IMR-90 (cell line): ENCODE measurements around the gene TGM1. TPM values are rescaled to one million over a fixed set of nuclear protein-coding genes. Genes with fewer than 3 reads are reported as not detected.

ENCODE experiments used
- ATAC-seq: fragments of 200-7000 bp; cut with Tn5 transposase; 2 replicates; pipeline ENCODE4 v1.9.1; 2020; ENCODE audit warnings: low read depth, mild to moderate bottlenecking, moderate library complexity
- BruUV-seq: library from RNA; stranded (reverse); fragments of 400-500 nt; replicated peaks from 2 replicates; lab custom pipeline; 2021; lab: Mats Ljungman, UMichigan
- CTCF ChIA-PET: fragments of 300-600 bp; formaldehyde crosslinking; extraction: SDS; loops from one replicate; lab custom pipeline; 2021; ENCODE audit warnings: antibody characterized with exemption; lab: Yijun Ruan, JAX
- POLR2A ChIA-PET: fragments of 300-600 bp; sonication (Branson Sonifier 250); formaldehyde crosslinking; loops from one replicate; lab custom pipeline; 2022; ENCODE audit warnings: antibody characterized with exemption; ENCODE audit not compliant: unreplicated experiment; lab: Charles Lee
- DNase-seq: peaks from one replicate; pipeline ENCODE4 v3.0.0; 2013
- H2AFZ ChIP-seq: replicated peaks from 2 replicates; pipeline ENCODE3; 2013; ENCODE audit warnings: low read length, mild to moderate bottlenecking; ENCODE audit not compliant: poor library complexity
- H2AK5ac ChIP-seq: 2 replicates; pipeline ENCODE4 v1.6.1; 2013; ENCODE audit warnings: low read depth, low read length, inconsistent platforms
- H2AK9ac ChIP-seq: replicated peaks from 2 replicates; pipeline ENCODE3; 2013; ENCODE audit warnings: mild to moderate bottlenecking, low read depth, low read length, moderate library complexity; ENCODE audit not compliant: poor library complexity
- H2BK120ac ChIP-seq: 2 replicates; pipeline ENCODE4 v1.6.1; 2013; ENCODE audit warnings: low read depth, low read length, inconsistent platforms
- H2BK15ac ChIP-seq: 3 replicates; pipeline ENCODE4 v1.6.1; 2013; ENCODE audit warnings: low read depth, low read length, inconsistent platforms
- H2BK20ac ChIP-seq: 2 replicates; pipeline ENCODE4 v1.6.1; 2013; ENCODE audit warnings: low read depth, mild to moderate bottlenecking, inconsistent platforms, low read length, moderate library complexity
- H2BK5ac ChIP-seq: 2 replicates; pipeline ENCODE4 v1.6.1; 2013; ENCODE audit warnings: mild to moderate bottlenecking, low read depth, low read length, inconsistent platforms; ENCODE audit not compliant: poor library complexity, severe bottlenecking
- H3K14ac ChIP-seq: replicated peaks from 2 replicates; pipeline ENCODE4 v1.6.1; 2013; ENCODE audit warnings: low read depth, low read length, inconsistent platforms
- H3K18ac ChIP-seq: 2 replicates; pipeline ENCODE4 v1.6.1; 2013; ENCODE audit warnings: low read depth, low read length, control low read depth
- H3K23ac ChIP-seq: 2 replicates; pipeline ENCODE4 v1.6.1; 2013; ENCODE audit warnings: low read depth, low read length, inconsistent platforms
- H3K27ac ChIP-seq: 2 replicates; pipeline ENCODE4 v1.5.1; 2013; ENCODE audit warnings: mild to moderate bottlenecking, control low read depth, low read length; ENCODE audit not compliant: insufficient read depth
- H3K27me3 ChIP-seq: 2 replicates; pipeline ENCODE4 v1.6.1; 2013; ENCODE audit warnings: low read length; ENCODE audit not compliant: control insufficient read depth, insufficient read depth
- H3K36me3 ChIP-seq: 2 replicates; pipeline ENCODE4 v1.6.1; 2013; ENCODE audit warnings: low read length, mixed read lengths; ENCODE audit not compliant: control insufficient read depth, insufficient read depth
- H3K4ac ChIP-seq: 2 replicates; pipeline ENCODE4 v1.6.1; 2013; ENCODE audit warnings: low read depth, low read length, inconsistent platforms
- H3K4me1 ChIP-seq: 2 replicates; pipeline ENCODE4 v1.6.1; 2013; ENCODE audit warnings: low read length, mixed read lengths; ENCODE audit not compliant: control insufficient read depth, insufficient read depth
- H3K4me2 ChIP-seq: 2 replicates; pipeline ENCODE4 v1.6.1; 2013; ENCODE audit warnings: low read depth, mild to moderate bottlenecking, control low read depth, low read length, moderate library complexity
- H3K4me3 ChIP-seq: 2 replicates; pipeline ENCODE4 v1.5.1; 2013; ENCODE audit warnings: low read depth, mild to moderate bottlenecking, control low read depth, low read length, moderate library complexity; ENCODE audit not compliant: insufficient read depth
- H3K56ac ChIP-seq: 2 replicates; pipeline ENCODE4 v1.6.1; 2013; ENCODE audit warnings: low read length, inconsistent platforms; ENCODE audit not compliant: insufficient read depth; ENCODE audit errors: extremely low read depth
- H3K79me1 ChIP-seq, 2 experiments: 2 replicates each; pipeline ENCODE4 v1.6.1; 2013; ENCODE audit warnings: low read length in 2 of 2, inconsistent platforms in 1 of 2, low read depth in 1 of 2
- H3K9ac ChIP-seq: 2 replicates; pipeline ENCODE4 v1.6.1; 2013; ENCODE audit warnings: low read depth, low read length, control low read depth
- H3K9me1 ChIP-seq: 2 replicates; pipeline ENCODE4 v1.6.1; 2013; ENCODE audit warnings: low read length, inconsistent platforms; ENCODE audit not compliant: insufficient read depth
- H3K9me3 ChIP-seq: 2 replicates; pipeline ENCODE4 v1.6.1; 2013; ENCODE audit warnings: low read length; ENCODE audit not compliant: control insufficient read depth, insufficient read depth
- H4K20me1 ChIP-seq: 2 replicates; pipeline ENCODE4 v1.6.1; 2013; ENCODE audit warnings: low read length, inconsistent platforms; ENCODE audit not compliant: insufficient read depth
- H4K5ac ChIP-seq: 2 replicates; pipeline ENCODE4 v1.6.1; 2013; ENCODE audit warnings: mild to moderate bottlenecking, low read depth, low read length, control low read depth
- H4K8ac ChIP-seq, 2 experiments: 2 replicates each; pipeline ENCODE4 v1.6.1; 2013; ENCODE audit warnings: low read depth in 2 of 2, low read length in 2 of 2, control low read depth in 1 of 2, inconsistent platforms in 1 of 2
- H4K91ac ChIP-seq: 2 replicates; pipeline ENCODE4 v1.6.1; 2013; ENCODE audit warnings: low read depth, low read length, inconsistent platforms; ENCODE audit not compliant: insufficient read depth
- BHLHE40 ChIP-seq: fragments of 150-350 bp; IDR thresholded peaks from 2 replicates; pipeline ENCODE4 v1.6.1; 2016; ENCODE audit warnings: mild to moderate bottlenecking, low read depth, low read length
- CEBPB ChIP-seq: IDR thresholded peaks from 2 replicates; pipeline ENCODE4 v1.6.1; 2012; ENCODE audit warnings: low read depth, low read length, improper control_type of control experiment
- CHD1 ChIP-seq: IDR thresholded peaks from 2 replicates; pipeline ENCODE4 v1.6.1; 2012; ENCODE audit warnings: low read depth, low read length, improper control_type of control experiment
- FOS ChIP-seq: fragments of 150-350 bp; IDR thresholded peaks from 2 replicates; pipeline ENCODE4 v1.6.1; 2016; ENCODE audit warnings: low read depth, low read length
- MAFK ChIP-seq: IDR thresholded peaks from 2 replicates; pipeline ENCODE4 v1.6.1; 2012; ENCODE audit warnings: low read depth, low read length, improper control_type of control experiment
- MXI1 ChIP-seq: IDR thresholded peaks from 2 replicates; pipeline ENCODE4 v1.6.1; 2012; ENCODE audit warnings: low read depth, mild to moderate bottlenecking, low read length, moderate library complexity, borderline replicate concordance
- POLR2A ChIP-seq: IDR thresholded peaks from 2 replicates; pipeline ENCODE4 v1.6.1; 2012; ENCODE audit warnings: mild to moderate bottlenecking, low read depth, low read length
- RAD21 ChIP-seq: IDR thresholded peaks from 2 replicates; pipeline ENCODE4 v1.6.1; 2012; ENCODE audit warnings: low read length, improper control_type of control experiment
- SMC3 ChIP-seq: fragments of 150-350 bp; IDR thresholded peaks from 2 replicates; pipeline ENCODE4 v1.6.1; 2016; ENCODE audit warnings: low read depth, mild to moderate bottlenecking, antibody characterized with exemption, low read length, moderate library complexity
- USF2 ChIP-seq: fragments of 150-350 bp; IDR thresholded peaks from 2 replicates; pipeline ENCODE4 v1.6.1; 2017; ENCODE audit warnings: mild to moderate bottlenecking, antibody characterized with exemption, low read length, low read depth
- WGBS, 2 experiments: methylation state at CpG; one replicate each; pipeline versions ENCODE4 v1.1.5 to v1.1.7; 2013; ENCODE audit warnings: missing lambda C conversion rate in 2 of 2; ENCODE audit not compliant: insufficient read length in 1 of 2; ENCODE audit errors: extremely low coverage in 2 of 2; 5-methylcytosine and 5-hydroxymethylcytosine counted together
- dilution Hi-C: fragments of 300-500 bp; cut with HindIII; formaldehyde crosslinking; loops from one replicate; pipeline ENCODE4 v1.14.3; 2018; ENCODE audit warnings: low sequenced_read_pairs; ENCODE audit not compliant: unreplicated experiment
- in situ Hi-C: fragments of 300-500 bp; cut with MboI; formaldehyde crosslinking; loops from 3 replicates; pipeline ENCODE4 v1.14.3; 2019; ENCODE audit warnings: low sequenced_read_pairs, inconsistent platforms, mixed read lengths
- intact Hi-C: fragments of 100-400 bp; cut with micrococcal nuclease; formaldehyde crosslinking; loops from 2 replicates; pipeline ENCODE4 v1.10.0; 2022
- polyA plus RNA-seq, 3 experiments: library from polyadenylated mRNA; depleted of rRNA; stranded (reverse); fragments of >200 nt; gene quantifications; 2 replicates each; pipeline ENCODE4 v1.2.3, GENCODE V29; 2012; ENCODE audit warnings: low replicate concordance in 1 of 3
- total RNA-seq: library from RNA; depleted of rRNA; stranded (reverse); fragments of >200 nt; gene quantifications from 2 replicates; pipeline ENCODE4 v1.2.3, GENCODE V29; 2012
- TF ChIP-seq, protein P1 (sequence below): fragments of 150-350 bp; IDR thresholded peaks from 2 replicates; pipeline ENCODE4 v1.6.1; 2016; ENCODE audit warnings: low read depth, mild to moderate bottlenecking, low read length, moderate library complexity, borderline replicate concordance
- TF ChIP-seq, protein P2 (sequence below): conservative IDR thresholded peaks from 2 replicates; pipeline ENCODE4 v1.5.1; 2012; ENCODE audit warnings: mild to moderate bottlenecking, low read depth, low read length, improper control_type of control experiment

TGM1 gene
- total and polyA plus RNA-seq, 2 of the 4 experiments (the other 2 are of a cell fraction) = 0.72 to 3.3 TPM

DNA sequence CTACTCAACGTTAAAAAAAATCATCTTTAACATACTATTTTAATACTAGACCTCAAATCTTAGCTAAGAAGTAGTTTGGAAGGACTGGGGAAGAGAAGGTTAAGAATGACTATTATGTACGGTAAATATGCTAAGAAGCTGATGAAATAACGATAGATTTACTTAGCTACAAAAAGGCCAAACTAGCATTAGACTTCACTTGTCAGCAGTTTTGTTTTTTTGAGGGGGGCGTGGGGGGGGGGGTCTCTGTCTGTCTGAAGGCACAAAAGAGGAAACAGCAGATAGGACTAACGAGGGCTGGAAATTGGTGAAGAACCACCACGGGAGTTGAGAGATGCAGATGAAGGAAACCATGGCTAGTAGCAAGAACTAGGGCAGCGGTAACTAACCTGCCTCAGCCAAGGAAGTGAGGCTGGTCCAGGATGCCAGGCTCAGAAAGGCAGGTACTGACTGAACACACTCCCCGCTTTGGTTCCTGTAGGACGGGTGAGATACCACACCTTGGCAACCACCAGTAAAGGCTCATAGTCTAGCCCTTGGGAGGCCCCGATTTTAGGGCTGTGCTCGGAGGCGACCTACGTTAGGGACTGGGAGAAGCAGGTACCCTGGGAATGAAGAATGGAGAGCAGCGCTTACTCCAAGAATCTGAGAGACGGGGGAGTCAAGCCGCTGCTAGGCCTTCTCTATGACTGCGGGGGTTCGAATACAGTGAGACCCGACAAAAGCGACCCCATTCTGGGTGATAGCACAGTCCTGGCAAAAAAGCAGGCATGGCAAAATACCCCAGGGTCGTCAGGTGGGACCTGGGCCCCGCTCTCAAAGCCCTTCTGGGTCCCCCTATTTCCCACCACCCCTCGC, 31.5 kb downstream of the TGM1 start:
- Histone ChIP-seq H3K27ac (peak overlapping the region; percentile 91), H4K91ac (peak overlapping the region; percentile 93), H2AFZ (peak overlapping the region; percentile 100), H2AK9ac (peak overlapping the region; percentile 99), H4K20me1 (no peaks in the 10 kb centered on the region), H2BK15ac (no peak overlapping the region), H3K4ac (peak overlapping the region; percentile 98), H3K4me1 (peaks cover 8% of the 10 kb centered on the region), H2AK5ac (peak overlapping the region; percentile 97), H3K27me3 (no peaks in the 10 kb centered on the region), H3K79me1 (peaks cover 40 to 77% of the 10 kb centered on the region in 2 experiments), H2BK5ac (peak overlapping the region; percentile 84), H3K56ac (peak overlapping the region; percentile 97), H2BK20ac (no peak overlapping the region), H3K4me3 (peak overlapping the region; percentile 56), H3K36me3 (peaks cover 9% of the 10 kb centered on the region), H4K8ac (peak overlapping the region; percentile 95 to 100), H3K4me2 (peak overlapping the region; percentile 98), H2BK120ac (peak overlapping the region; percentile 51), H3K23ac (peak overlapping the region; percentile 98), H3K9ac (peak overlapping the region; percentile 91), H4K5ac (peak overlapping the region; percentile 65), H3K9me3 (no peaks in the 10 kb centered on the region), H3K9me1 (peaks cover 8% of the 10 kb centered on the region), H3K18ac (no peak overlapping the region), H3K14ac (peak overlapping the region; percentile 99)
- ATAC-seq (no peak), DNase-seq (no peak)
- intact Hi-C loops = loop anchor here (1.0 kb wide), 1 partner anchor 15 kb away; the partner anchor contains the start of gene MDP1
- WGBS, 2 experiments = 2% methylated on average over 9 of the region's 23 CpGs; no CpG with 5 or more reads in 1 of the 2 experiments
- no TSS peak for BruUV-seq
- dilution Hi-C loops = no loop called here
- POLR2A ChIA-PET = no interaction called here
- CTCF ChIA-PET = no interaction called here
- in situ Hi-C loops = loop anchor here (10.0 kb wide), 1 partner anchor 203 kb away; no protein-coding TSS in a partner anchor
- TF ChIP-seq SMC3 (no peak), RAD21 (no peak), USF2 (no peak), FOS (no peak), CEBPB (no peak), MXI1 (no peak), CHD1 (no peak), BHLHE40 (no peak), POLR2A (no peak), MAFK (no peak)
- TF ChIP-seq, protein P1, sequence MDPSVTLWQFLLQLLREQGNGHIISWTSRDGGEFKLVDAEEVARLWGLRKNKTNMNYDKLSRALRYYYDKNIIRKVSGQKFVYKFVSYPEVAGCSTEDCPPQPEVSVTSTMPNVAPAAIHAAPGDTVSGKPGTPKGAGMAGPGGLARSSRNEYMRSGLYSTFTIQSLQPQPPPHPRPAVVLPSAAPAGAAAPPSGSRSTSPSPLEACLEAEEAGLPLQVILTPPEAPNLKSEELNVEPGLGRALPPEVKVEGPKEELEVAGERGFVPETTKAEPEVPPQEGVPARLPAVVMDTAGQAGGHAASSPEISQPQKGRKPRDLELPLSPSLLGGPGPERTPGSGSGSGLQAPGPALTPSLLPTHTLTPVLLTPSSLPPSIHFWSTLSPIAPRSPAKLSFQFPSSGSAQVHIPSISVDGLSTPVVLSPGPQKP = no peak
- TF ChIP-seq, protein P2, sequence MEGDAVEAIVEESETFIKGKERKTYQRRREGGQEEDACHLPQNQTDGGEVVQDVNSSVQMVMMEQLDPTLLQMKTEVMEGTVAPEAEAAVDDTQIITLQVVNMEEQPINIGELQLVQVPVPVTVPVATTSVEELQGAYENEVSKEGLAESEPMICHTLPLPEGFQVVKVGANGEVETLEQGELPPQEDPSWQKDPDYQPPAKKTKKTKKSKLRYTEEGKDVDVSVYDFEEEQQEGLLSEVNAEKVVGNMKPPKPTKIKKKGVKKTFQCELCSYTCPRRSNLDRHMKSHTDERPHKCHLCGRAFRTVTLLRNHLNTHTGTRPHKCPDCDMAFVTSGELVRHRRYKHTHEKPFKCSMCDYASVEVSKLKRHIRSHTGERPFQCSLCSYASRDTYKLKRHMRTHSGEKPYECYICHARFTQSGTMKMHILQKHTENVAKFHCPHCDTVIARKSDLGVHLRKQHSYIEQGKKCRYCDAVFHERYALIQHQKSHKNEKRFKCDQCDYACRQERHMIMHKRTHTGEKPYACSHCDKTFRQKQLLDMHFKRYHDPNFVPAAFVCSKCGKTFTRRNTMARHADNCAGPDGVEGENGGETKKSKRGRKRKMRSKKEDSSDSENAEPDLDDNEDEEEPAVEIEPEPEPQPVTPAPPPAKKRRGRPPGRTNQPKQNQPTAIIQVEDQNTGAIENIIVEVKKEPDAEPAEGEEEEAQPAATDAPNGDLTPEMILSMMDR = no peak
